ENCODE measurements around the gene HDHD5.

HDHD5 gene

DNA sequence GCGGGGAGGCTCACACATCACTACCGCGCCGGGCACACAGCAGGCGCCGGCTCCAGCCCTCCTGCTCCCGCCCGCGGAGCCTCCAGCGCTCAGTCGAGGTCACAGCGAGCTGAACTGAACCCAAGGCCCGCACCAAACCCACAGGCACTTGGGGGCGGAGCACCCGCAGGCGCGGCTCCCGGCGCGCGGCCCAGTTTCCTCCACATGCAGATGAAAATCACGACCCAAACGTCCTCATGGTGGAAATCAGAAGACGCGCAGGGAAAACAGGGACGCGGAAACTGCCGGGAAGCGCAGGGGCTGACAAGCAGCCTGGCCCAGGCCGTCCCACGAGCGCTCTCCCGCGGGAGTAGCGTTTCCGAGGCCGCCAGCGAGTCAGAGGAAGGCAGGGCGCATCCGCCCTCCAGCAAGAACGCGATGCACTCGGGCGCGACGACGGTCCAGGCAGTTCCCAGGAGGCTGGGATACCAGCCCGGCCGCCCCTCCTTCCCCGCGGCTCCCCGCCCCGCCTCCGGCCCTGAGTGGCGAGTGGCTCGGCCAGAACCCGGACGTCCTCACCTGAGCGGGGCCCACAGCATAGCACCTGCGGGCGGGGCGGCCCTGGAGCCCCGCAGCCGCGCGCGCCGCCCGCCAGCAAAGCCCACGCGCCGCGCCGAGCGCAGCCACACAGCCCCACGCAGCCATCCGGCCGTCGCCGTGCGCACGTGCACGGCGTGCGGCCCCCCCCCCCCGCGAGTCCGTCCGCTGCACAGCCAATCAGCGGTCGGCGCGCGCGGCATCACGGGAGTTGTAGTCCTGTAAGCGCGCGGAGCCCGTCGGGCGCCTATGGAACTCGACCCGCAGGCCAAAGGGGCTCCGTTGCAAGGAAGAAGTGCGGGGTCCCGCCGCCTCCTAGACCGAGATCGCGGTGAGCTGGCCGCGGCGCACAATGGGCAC is at the start of gene HDHD5:
Gene HDHD5 (minus strand): TSS at position 710 of the 936 bp plus-strand sequence. CDS start 26 bp downstream, at position 684.
- peak; percentile 86 for DNase-seq

DNA sequence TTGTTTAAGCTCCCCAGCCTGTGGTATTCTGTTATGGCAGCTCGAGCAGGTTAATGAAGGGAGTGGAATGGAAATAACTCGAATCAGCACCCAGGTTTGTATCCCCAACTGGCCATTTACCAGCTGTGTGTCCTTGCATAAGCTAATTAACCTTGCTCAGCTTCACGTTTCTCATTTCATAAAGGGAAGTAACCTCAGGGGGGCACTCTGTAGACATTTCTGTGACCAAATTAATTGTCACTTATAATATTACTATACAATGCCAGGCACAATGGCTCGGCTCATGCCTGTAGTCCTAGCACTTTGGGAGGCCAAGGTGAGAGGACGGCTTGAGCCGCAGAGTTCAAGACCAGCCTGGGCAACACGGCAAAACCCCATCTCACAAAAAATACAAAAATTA is 46.4 kb upstream of the HDHD5 start:
- DNase-seq, result no peak

DNA sequence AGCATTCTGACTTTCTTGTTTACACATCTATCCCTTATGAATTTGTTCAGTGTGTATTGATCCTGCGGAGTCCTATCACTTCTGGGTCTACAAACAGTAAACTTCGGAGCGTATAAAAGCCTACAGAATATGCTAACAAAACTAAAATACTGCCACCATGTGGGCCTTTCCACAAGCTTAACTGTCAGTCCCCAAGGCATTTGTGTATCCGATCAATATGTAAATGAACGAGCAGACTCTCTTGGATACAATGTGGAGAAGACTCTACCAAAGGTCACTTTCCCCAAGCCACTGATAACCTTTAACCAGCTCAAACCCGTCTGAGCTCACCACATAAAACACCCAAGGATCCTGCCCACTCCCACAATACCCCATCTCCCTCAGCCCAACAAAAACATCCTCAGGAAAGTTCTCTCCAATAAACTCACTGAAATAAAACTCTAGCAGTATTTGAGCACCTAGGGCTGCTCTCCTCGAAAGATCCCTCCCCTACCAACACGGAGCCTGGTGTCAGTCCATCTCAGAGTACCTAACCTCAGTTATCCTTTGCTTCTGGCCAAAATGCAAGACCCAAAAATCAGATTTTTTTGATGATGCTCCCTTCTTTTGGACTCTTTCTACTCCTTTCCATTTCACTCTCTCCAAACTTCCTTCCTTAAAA is 42.3 kb upstream of the HDHD5 start:
- DNase-seq, result no peak

DNA sequence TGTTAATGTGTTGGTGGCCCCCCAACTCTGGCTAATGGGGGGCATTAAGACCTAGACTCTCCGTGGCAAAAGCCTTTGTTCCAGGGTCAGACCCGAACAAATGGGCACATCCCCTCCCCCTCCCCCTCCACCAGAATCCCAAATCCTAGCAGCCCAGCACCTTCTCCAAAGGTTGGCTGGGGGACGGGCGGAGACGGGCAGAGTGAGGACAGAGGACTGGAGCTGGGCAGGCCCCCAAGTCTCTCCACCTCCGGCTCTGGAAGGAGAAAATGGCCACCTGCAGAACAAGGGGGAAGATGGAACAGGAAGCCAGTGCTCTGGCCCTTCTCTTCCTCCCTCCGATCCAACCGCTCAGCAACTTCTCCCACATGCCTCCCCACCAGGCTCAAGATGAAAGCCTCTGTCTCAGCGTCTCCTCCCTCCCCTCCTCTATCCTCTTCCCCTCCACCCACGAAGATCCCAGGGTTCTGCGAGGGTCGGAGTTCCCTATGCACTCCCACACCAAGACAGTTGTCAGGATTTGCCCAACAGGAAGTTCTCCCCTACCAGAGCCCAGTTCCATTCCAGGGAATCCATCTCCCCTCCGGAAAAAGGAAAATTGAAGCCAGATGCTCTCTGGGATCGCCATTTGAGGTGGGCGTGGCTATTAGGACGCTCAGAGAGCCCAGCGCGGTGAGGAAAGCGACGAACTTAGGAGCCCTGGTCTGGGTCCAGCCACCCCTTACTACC is 40.1 kb upstream of the HDHD5 start:
- DNase-seq, result no peak

DNA sequence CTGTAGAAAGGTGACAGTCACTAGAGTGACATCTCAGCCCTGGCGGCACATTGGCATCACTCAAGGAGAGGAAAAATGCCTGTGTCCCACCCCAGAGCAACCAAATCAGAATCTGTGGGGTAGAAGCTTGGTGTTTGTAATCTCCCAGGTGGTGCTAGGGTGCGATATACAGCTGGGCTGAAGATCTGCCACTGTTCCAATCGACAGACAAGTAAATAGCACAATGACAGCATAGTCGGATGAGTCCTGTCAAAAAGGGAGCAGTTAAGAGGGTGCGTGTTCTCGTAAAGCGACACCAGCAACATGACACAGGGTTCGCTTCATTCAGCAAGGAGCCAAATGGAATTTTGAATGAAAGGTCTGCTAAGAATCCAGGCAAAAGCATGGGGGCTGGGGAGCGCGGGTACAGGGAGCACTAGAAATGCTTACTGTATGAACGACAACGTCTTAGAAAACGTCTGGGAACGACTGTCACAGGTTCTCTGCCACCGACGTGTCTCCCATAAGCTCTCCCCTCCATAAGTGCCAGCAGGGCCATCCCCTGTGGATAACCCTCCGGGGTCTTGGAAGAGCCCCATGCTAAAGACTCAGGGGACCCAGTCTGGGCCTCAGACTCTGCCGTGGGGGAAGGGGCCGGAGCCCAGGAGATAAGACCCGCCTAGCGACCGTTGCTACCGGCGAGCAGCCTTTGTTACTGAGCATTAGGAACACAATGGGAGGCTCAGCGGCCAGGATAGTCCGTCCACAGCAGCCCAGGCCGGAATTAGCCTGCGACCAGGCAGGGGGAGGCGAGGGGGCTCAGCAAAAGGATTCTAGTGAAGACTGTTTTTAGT is 39.3 kb upstream of the HDHD5 start:
- no peak for DNase-seq

DNA sequence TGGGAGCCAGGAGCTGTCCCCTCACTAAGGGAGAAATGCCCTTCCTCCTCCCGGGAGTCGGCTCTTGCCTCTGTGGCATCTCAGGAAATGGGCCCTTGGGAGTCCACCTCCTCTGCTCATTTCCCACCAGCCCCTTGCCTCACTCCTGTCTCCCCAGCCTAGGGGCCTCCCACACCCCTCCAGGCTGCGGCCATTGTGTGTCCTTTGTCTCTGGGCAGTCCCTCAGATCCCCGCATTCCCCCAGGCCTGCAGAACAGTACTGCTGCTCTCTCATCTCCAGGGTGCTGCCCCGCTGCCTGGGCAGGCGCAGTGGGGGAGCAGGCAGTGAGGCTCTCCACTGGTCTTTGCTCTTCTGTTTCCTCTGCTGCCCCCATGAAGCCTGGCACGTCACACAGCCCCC is 35.1 kb upstream of the HDHD5 start:
- no peak for DNase-seq

DNA sequence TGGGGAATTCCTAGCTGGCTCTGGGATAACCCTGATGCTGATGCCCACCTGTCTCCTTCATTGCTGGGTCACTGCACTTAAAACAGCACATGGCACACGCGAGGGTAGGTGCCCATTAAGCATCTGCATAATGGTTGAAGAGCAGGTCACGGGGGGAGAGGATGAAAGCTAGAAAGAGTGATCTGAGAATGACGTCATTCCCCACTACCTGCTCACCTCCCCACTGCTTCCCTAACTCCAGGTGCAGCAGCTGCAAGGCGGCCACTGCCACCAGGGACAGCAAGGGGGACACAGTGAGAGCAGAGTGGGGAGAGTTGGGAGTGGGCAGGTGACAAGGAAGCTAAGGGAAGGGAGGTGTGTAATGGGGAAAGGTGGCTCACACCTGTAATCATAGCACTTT is 33.1 kb upstream of the HDHD5 start:
- DNase-seq, result no peak

DNA sequence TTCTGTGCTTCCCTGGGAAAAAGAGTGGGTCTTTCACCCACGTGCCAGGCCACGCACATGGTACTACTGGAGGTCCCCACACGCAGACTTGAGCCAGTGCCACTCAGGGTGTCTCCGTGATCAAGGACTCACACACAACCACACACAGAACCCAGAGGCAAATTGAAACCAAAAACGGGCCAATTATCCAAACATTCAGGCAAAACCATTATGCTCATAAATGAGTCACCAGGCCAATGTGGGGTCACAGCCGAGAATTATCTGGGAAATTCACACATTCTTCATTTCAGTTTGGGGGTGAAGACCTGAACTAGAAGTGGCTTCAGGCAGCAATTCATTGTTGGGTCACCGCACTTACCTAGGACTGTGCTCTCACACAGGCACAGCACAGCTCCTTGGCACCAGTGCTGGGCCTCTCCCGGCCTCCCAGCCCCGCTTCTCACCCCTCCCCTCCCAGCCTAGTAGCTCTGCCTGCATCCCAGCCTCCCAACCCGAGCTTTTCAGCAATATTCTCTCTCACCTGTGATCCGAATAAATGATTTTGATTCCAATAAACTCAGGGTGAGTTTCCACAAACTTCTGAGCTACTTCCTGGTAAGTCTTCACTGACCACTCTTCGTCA is 32.2 kb upstream of the HDHD5 start:
- DNase-seq, result no peak

DNA sequence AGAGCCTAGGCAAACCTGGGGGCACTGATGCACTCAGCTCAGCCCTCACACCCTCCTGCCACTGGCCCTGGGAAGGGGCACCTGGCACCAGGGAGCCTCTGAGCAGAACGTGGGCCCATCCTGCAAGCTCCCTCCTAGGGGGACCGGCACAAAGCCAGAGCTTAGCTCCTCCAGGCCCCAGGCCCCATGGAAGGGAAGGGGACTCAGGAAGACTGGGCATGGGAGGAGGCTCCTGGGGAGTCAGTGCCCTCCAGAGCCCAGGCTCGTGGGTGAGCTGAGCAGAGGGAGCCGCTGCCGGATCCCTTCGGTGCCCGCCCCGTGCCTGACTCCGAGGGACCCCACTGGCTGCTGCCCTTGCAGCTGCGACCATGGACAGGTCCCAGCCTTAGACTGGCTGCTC is 31.6 kb upstream of the HDHD5 start:
- no peak for DNase-seq

DNA sequence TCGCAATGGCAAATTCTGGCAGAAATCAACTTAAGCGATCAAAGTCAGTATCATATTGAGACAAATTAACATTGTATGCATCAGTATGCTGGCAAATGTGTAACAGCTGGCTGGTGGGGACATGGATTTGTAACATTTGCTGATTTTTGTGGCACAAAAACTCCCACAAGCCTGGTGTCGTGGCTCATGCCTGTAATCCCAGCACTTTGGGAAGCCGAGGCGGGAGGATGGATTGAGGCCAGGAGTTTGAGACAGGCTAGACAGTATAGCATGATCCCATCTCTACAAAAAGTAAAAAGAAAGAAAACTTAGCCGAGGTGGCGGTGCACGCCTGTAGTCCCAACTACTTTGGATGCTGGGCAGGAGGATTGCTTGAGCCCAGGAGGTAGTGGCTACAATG is 17.6 kb upstream of the HDHD5 start:
- no peak for DNase-seq

DNA sequence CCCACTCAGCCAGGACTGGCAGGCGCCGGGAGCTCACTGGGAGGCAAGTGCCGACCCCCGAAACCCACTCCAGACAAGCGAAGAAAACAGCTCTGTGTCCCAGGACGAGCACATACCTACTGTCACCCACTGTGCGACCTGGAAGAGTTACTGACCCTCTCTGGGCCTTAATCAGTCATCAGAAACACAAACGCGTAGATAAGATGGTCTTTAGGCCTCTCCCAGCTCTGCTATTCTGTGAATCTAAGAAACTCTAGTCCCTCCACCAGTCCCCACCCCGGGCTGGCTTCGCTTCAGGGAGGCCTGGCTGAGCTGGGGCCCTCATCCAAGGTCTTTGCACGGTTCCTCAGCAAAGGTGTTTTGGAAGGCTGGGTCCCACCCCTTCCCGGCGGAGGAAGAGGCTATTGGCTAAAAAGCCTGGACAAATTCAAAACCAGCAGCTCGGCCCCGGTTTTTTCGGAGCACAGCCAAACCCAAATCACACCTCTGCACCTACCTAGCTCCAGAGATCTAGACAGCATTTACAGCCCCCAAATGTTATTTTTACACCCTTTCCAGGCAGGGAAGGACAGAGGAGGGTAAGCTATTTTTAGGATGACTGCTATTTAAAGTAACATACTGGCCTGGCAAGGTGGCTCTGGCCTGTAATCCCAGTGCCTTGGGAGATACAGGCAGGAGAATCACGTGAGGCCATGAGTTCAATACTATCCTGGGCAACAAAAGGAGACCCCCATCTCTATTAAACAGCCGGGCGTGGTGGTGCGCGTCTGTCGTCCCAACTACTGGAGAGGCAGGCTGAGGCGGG is 13.2 kb upstream of the HDHD5 start:
- DNase-seq, result no peak

DNA sequence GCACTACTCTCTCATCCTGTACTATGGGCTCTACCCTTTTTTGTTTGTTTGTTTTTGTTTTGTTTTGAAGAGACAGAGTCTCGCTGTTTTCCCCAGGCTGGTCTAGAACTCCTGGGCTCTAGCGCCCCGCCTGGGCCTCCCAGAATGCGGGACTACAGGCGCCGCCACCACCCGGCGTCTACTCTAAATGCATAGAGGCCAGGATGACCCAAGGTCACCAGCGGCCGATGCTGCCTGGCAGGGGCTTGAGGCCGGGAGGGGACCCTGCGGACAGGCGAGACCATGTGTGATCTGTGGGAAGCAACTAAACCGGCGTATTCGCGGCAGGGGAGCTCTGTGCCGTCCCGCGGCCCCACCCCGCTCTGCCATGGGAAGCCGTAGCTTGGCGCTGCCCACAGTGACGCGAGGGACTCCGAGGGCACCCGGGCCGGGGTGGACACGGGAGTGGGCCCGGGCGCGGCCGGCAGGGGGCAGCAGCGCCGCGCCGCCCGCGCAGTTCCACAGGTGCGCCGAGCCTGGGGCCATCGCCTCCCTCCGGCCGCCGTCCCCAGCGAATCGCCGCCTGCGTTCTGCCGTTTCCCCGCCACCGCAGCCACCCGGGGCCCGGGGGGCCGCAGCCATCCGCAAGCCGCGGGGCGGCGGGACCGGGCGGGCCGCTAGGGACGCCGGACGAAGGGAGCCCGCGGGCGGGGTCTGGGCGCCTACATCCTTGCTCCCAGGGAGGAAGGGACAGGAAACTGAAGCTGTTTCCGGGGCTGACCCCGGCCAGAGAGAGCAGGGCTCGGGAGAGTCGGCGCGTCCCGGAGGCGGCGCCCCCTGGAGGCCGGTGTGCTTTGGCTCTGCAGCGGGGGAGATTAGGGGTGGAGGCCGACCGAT is 12.3 kb upstream of the HDHD5 start:
- peak; percentile 75 for DNase-seq

DNA sequence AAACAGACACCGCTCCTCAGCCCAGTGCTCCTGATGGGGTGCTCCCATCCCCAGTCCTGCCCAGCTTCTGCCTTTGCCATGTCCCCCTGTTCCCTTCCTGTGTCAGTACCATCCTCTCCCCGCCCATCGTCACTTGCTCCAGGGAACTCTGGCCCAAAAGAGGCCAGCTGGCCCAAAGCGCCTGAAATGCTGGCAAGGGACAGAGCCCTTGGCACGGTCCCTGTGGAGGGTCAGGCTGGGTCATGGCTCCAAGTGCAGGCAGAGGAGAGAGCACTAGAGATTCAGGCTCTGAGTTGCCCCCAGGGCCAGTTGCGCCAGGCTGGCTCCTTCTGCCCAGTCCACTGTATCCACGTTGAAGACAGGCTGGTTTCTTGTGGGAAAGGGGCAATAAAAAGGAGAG is 8.4 kb upstream of the HDHD5 start:
- DNase-seq, result no peak

DNA sequence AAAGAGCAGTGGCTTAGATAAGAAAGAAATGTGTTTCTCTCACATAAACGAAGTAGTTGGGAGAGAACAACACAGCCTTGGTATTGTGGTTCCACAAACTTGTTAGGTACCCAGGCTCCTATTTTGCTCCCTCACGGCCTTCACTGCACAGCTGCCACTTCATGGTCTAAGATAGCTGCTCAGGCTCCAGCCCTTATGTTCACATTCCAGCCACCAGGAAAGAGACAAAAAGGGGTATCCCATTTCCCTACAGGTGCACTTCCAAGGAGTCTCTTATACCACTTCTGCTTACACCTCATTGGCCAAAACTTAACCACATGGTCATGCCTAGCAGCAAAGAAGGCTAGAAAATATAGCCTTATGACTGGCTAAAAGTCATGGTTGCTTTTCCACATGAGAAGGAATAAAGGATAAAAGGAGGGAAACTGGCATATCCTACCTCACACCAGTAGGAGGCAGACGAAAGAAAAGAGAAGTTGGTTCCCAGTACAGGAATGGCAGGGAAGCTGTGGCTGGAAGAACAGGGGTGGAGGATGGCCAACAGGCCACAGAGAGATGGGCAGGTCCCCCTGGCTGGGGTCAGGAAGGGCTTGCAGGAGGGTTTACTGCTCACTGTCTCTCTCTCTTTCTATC is 5.4 kb upstream of the HDHD5 start:
- no peak for DNase-seq

DNA sequence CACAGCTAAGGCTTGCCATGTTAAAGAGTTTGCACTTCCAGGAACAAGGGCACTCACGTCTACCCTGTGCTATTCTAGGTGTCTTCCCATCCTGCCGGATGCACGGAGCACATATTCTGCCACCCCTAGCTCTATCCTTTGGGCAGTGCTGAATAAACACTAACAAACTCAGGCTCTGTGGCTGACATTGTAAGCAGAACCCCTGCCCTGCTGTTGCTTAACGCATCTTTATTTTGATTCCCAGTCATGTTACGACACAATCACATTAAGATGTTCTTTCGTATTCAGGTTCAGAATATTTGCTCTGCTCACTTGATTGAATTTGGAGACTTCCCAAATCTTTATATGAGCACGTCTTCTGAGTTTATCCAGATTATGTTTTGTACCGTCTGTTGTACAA is 3.7 kb upstream of the HDHD5 start:
- no peak for DNase-seq

DNA sequence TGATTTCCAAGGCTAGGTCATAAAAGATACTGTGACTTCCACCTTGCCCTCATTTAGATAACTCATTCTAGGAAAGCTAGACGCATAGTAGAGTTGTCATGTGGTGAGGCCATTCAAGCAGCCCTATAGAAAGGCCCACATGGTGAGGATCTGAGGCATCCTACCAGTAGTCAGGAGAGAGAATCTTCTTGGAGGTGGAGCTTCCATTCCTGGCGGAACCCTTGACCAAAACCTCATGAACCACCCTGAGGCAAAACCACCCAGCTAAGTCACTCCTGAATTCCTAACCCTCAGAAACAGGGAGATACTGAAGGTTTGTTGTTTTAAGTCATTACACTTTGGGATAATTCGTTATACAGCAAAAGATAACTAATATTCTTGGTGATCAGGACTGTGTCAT is 2.9 kb upstream of the HDHD5 start:
- DNase-seq, result no peak

DNA sequence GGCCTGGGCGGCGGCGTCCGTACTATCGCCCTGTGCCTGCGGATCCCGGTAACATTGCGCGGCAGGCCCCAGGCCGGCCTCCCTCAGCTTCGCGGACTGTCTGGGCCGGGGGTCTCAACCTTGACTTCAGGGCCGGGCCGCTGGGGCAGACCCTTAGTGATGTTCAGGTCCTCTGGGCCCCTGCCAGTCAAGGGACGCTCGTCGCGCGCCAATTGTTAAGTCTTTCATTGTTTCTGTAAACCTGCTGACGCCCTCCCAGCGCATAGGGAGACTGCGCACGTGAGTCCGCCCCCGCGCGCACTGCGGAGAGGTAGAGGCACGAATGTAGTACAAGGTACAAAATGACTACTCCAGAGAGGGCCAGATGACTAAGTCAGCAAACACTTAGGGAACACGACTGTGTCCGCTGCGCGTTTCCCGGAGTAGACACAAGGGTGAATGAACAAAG is 451 bp upstream of the HDHD5 start:
- no peak for DNase-seq

DNA sequence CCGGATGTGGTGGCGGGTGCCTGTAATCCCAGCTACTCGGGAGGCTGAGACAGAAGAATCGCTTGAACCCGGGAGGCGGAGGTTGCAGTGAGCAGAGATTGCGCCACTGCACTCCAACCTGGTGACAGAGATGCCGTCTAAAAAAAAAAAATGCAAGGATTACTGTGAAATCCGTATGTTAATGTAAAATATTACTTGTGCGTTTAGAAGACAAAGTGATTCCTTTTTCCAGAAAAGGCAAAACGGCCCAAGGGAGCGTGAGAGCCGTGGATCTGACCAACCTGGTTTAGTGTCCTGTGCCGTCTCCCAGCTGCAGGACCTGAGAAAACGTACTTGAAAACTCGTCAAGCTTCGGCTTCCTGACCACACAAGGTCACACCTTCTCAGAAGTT is 905 bp downstream of the HDHD5 start:
- DNase-seq, result no peak

DNA sequence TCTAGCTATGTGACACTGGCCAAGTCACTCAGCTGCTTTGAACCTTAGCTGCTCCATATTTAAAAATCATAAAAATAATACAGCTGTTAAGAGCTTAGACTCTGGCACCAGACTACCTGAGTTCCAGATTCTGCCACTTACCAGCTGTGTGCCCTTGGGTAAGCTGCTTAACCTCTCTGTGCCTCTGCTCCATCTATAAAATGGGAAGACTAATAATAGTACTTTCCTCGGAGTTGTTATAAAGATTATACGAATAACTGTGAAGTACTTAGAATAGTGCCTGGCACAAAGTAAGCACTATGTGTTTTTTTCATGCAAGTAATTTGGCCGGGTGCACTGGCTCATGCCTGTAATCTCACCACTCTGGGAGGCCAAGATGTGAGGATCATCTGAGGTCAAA is 1.4 kb downstream of the HDHD5 start:
- no peak for DNase-seq

DNA sequence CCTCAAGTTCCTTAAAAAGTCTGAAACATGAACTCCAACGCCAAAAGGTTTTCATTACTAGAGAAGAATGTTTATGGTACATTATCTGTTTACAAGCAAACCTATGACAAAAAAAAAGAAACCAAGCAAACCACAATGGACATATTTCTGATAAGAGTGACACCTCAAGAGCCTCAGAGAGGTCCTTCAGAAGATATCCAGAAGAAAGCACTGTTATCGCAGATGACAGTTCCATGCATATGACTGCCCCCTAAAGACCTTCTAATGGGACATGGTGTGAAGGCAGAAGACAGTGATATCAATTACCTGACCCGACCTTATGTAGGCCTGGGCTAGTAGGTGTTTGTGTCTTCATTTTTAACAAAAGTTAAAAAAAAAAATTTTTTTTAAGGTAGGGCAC is 3.1 kb downstream of the HDHD5 start:
- no peak for DNase-seq

Measured in activated gamma-delta T cell treated with Interleukin-2 at 50 U/mL for 16 hours (primary cell).